Endothelial cell of umbilical vein (primary cell): Measurements from ENCODE around the gene PITPNM3. TPM values are rescaled to one million over a fixed set of nuclear protein-coding genes. Genes with fewer than 3 reads are reported as not detected.

Experiments used
- BruUV-seq: library from RNA; stranded (reverse); fragments of 400-500 nt; replicated peaks from 2 replicates; lab custom pipeline; 2021; lab: Mats Ljungman, UMichigan
- CTCF ChIA-PET: fragments of 300-600, 350-600 bp; sonication (Branson Sonifier 250); formaldehyde crosslinking; loops from one replicate; lab custom pipeline; 2021; ENCODE audit warnings: antibody characterized with exemption, inconsistent platforms; lab: Charles Lee
- POLR2A ChIA-PET: fragments of 300-600, 350-600 bp; sonication (Branson Sonifier 250); formaldehyde crosslinking; loops from one replicate; lab custom pipeline; 2021; ENCODE audit warnings: antibody characterized with exemption, inconsistent platforms; lab: Charles Lee
- DNase-seq: peaks from one replicate; pipeline ENCODE4 v3.0.0-alpha.2; 2011; ENCODE audit warnings: low read depth, low spot score
- FAIRE-seq: peaks from 2 replicates; lab custom pipeline; 2011; peaks lifted over from hg19 to GRCh38; lab: Jason Lieb, UNC
- H2AFZ ChIP-seq: 2 replicates; pipeline ENCODE4 v1.6.0; 2012; ENCODE audit warnings: low read depth, low read length, control low read depth, inconsistent platforms
- H3K27ac ChIP-seq: 2 replicates; pipeline ENCODE4 v1.5.1; 2011; ENCODE audit warnings: low read depth, mild to moderate bottlenecking, control low read depth, low read length, moderate library complexity; ENCODE audit not compliant: insufficient read depth
- H3K27me3 ChIP-seq, 2 experiments: 2 replicates each; pipeline versions ENCODE4 v1.6.0 to v1.6.1; 2011; ENCODE audit warnings: low read length in 2 of 2, mixed read lengths in 1 of 2; ENCODE audit not compliant: control insufficient read depth in 2 of 2, insufficient read depth in 2 of 2
- H3K36me3 ChIP-seq, 2 experiments: 2 replicates in 1 of 2; 3 replicates in 1 of 2; pipeline ENCODE4 v1.5.1; 2011; ENCODE audit warnings: low read length in 2 of 2, mild to moderate bottlenecking in 1 of 2, moderate library complexity in 1 of 2; ENCODE audit not compliant: control insufficient read depth in 2 of 2, insufficient read depth in 2 of 2; ENCODE audit errors: extremely low read depth in 1 of 2
- H3K4me1 ChIP-seq: 3 replicates; pipeline ENCODE4 v1.5.1; 2011; ENCODE audit warnings: mild to moderate bottlenecking, low read length; ENCODE audit not compliant: control insufficient read depth, insufficient read depth; ENCODE audit errors: extremely low read depth
- H3K4me2 ChIP-seq: 2 replicates; pipeline ENCODE4 v1.6.1; 2011; ENCODE audit warnings: low read length, control low read depth, mixed read lengths; ENCODE audit not compliant: insufficient read depth
- H3K4me3 ChIP-seq, 3 experiments: fragments of 200-600 bp in 1 of 3; sonication (generic), shearing (Covaris generic) in 1 of 3; replicated peaks in 1 of 3; 2 replicates each; pipeline ENCODE4 v1.5.1; 2011 to 2016; ENCODE audit warnings: control low read depth in 3 of 3, low read length in 3 of 3, mild to moderate bottlenecking in 2 of 3, inconsistent platforms in 1 of 3, low read depth in 1 of 3, moderate library complexity in 1 of 3; ENCODE audit not compliant: insufficient read depth in 1 of 3
- H3K79me2 ChIP-seq: 2 replicates; pipeline ENCODE4 v1.6.0; 2012; ENCODE audit warnings: low read length, inconsistent platforms; ENCODE audit not compliant: control insufficient read depth, insufficient read depth
- H3K9ac ChIP-seq: replicated peaks from 2 replicates; pipeline ENCODE3; 2011; ENCODE audit warnings: low read length, control low read depth; ENCODE audit not compliant: insufficient read depth; ENCODE audit errors: extremely low read depth
- H3K9me1 ChIP-seq: replicated peaks from 3 replicates; pipeline ENCODE4 v1.6.0; 2011; ENCODE audit warnings: mild to moderate bottlenecking, low read length; ENCODE audit not compliant: control insufficient read depth, insufficient read depth; ENCODE audit errors: extremely low read depth
- H3K9me3 ChIP-seq: replicated peaks from 2 replicates; pipeline ENCODE4 v1.5.1; 2012; ENCODE audit warnings: low read length, inconsistent platforms; ENCODE audit not compliant: control insufficient read depth, insufficient read depth
- H4K20me1 ChIP-seq: replicated peaks from 2 replicates; pipeline ENCODE3; 2011; ENCODE audit warnings: mild to moderate bottlenecking, low read length; ENCODE audit not compliant: control insufficient read depth, insufficient read depth; ENCODE audit errors: extremely low read depth
- CTCF ChIP-seq, 2 donors: IDR thresholded peaks; 1 replicate in 1 of 2; 2 replicates in 1 of 2; pipeline ENCODE4 v1.5.1; 2011; ENCODE audit warnings: low read length in 2 of 2, mild to moderate bottlenecking in 2 of 2, moderate library complexity in 2 of 2, control low read depth in 1 of 2, inconsistent platforms in 1 of 2, low read depth in 1 of 2; ENCODE audit not compliant: insufficient read depth in 1 of 2; ENCODE audit errors: extremely low read depth in 1 of 2
- EZH2 ChIP-seq: IDR thresholded peaks from 2 replicates; pipeline ENCODE4 v1.6.1; 2012; ENCODE audit warnings: borderline replicate concordance, low read depth, mild to moderate bottlenecking, moderate library complexity, low read length, inconsistent platforms; ENCODE audit not compliant: severe bottlenecking
- FOS ChIP-seq: IDR thresholded peaks from 2 replicates; pipeline ENCODE4 v1.6.1; 2011; ENCODE audit warnings: mild to moderate bottlenecking, low read length, moderate library complexity, borderline replicate concordance; ENCODE audit not compliant: insufficient read depth
- GATA2 ChIP-seq: IDR thresholded peaks from 2 replicates; pipeline ENCODE4 v1.7.0; 2011; ENCODE audit warnings: low read depth, mild to moderate bottlenecking, moderate library complexity, mixed read lengths, low read length; ENCODE audit not compliant: insufficient read length, insufficient read depth
- JUN ChIP-seq: IDR thresholded peaks from 2 replicates; pipeline ENCODE4 v1.6.1; 2011; ENCODE audit warnings: borderline replicate concordance, low read depth; ENCODE audit not compliant: insufficient read length, insufficient read depth
- MAX ChIP-seq: IDR thresholded peaks from 2 replicates; pipeline ENCODE4 v1.6.1; 2011; ENCODE audit not compliant: insufficient read depth, insufficient read length
- MYC ChIP-seq: IDR thresholded peaks from one replicate; pipeline ENCODE4 v1.6.1; 2011; ENCODE audit warnings: mild to moderate bottlenecking, low read depth, low read length
- POLR2A ChIP-seq: IDR thresholded peaks from 2 replicates; pipeline ENCODE4 v1.6.1; 2012; ENCODE audit warnings: low read depth, mild to moderate bottlenecking, control low read depth, low read length
- POLR2AphosphoS5 ChIP-seq: IDR thresholded peaks from 2 replicates; pipeline ENCODE4 v1.6.1; 2012; ENCODE audit warnings: low read depth, mild to moderate bottlenecking, control low read depth, low read length, moderate library complexity; ENCODE audit not compliant: insufficient read depth
- dilution Hi-C: fragments of 300-500 bp; cut with MboI; formaldehyde crosslinking; loops from one replicate; pipeline ENCODE4 v1.15.0; 2019; ENCODE audit warnings: low sequenced_read_pairs; ENCODE audit not compliant: extremely low pct_ligation_motif_present
- intact Hi-C: fragments of 100-400 bp; cut with micrococcal nuclease; formaldehyde crosslinking; loops from one replicate; pipeline ENCODE4 v1.10.0; 2022
- polyA plus RNA-seq, 4 experiments: library from polyadenylated mRNA; depleted of rRNA in 3 of 4; stranded (reverse) in 3 of 4; unstranded in 1 of 4; fragments of >200 nt; gene quantifications; 2 replicates each; pipeline versions ENCODE4 v1.2.1 to v1.2.3, GENCODE V29; 2011 to 2012; ENCODE audit warnings: missing spikeins in 1 of 4
- total RNA-seq: library from RNA; stranded (reverse); gene quantifications from 2 replicates; pipeline ENCODE4 v1.2.3, GENCODE V29; 2021

The PITPNM3 gene
- total and polyA plus RNA-seq, 2 donors (not counting 3 experiments of a cell fraction or from before 2014, with no cell fraction given) = 1.0 to 1.9 TPM

- BruUV-seq = no TSS peak
- TF ChIP-seq MYC (no peak), POLR2AphosphoS5 (no peak), EZH2 (no peak), MAX (no peak), GATA2 (no peak)
- ChIA-PET POLR2A (no interaction called here), CTCF (no interaction called here)
- FAIRE-seq (no peak), DNase-seq (no peak)
- H3K9me1 ChIP-seq = no peaks in the 10 kb centered on the region
- H3K27ac ChIP-seq = no peak overlapping the region
- no peak overlapping the region for H3K9ac ChIP-seq
- H3K4me3 ChIP-seq = no peak overlapping the region
- no peaks in the 10 kb centered on the region for H4K20me1 ChIP-seq
- H3K36me3 ChIP-seq = no peaks in the 10 kb centered on the region
- peaks cover 8% of the 10 kb centered on the region for H3K4me1 ChIP-seq
- H2AFZ ChIP-seq = no peak overlapping the region
- no peaks in the 10 kb centered on the region for H3K79me2 ChIP-seq
- dilution Hi-C loops (no loop called here), intact Hi-C loops (no loop called here)
- no peaks in the 10 kb centered on the region for H3K27me3 ChIP-seq
- no peaks in the 10 kb centered on the region for H3K9me3 ChIP-seq
- no peak overlapping the region for H3K4me2 ChIP-seq
These were observed 95.1 kb downstream of the PITPNM3 start for GRCh38 chr17:6461246-6461645.

- no peak overlapping the region for H3K4me3 ChIP-seq
- H3K4me1 ChIP-seq = peaks cover 8% of the 10 kb centered on the region
- H3K4me2 ChIP-seq = no peak overlapping the region
- TF ChIP-seq JUN (no peak), GATA2 (no peak), MAX (no peak), FOS (no peak), MYC (no peak), POLR2A (no peak), POLR2AphosphoS5 (no peak), CTCF (IDR thresholded peaks at IDR 0.05; ENCODE audit: extremely low read depth in 1 of 2, insufficient read depth in 1 of 2, low read depth in 1 of 2, low read length in 2 of 2) (no peak), EZH2 (no peak)
- DNase-seq (no peak), FAIRE-seq (no peak)
- H4K20me1 ChIP-seq = no peaks in the 10 kb centered on the region
- no TSS peak for BruUV-seq
- no peaks in the 10 kb centered on the region for H3K9me3 ChIP-seq
- ChIA-PET POLR2A (no interaction called here), CTCF (interaction anchor here (1.3 to 1.5 kb wide), 2 partner anchors 11 to 12 kb away, joined by 4 read pairs; no protein-coding TSS in a partner anchor)
- H3K36me3 ChIP-seq = no peaks in the 10 kb centered on the region
- H3K27ac ChIP-seq = no peak overlapping the region
- H2AFZ ChIP-seq = no peak overlapping the region
- H3K9ac ChIP-seq = no peak overlapping the region
- intact Hi-C loops = no loop called here
- H3K9me1 ChIP-seq = no peaks in the 10 kb centered on the region
- dilution Hi-C loops = no loop called here
- no peaks in the 10 kb centered on the region for H3K79me2 ChIP-seq
- H3K27me3 ChIP-seq = no peaks in the 10 kb centered on the region
These were observed 95.7 kb downstream of the PITPNM3 start for GRCh38 chr17:6460531-6461161.
